Heart left ventricle (tissue), 13 donors: ENCODE data around the gene GRIN2C.

Experiments used
- POLR2A ChIP-seq, 2 donors: fragments of 450-650 bp; IDR thresholded peaks; one replicate each; pipeline ENCODE4 v1.6.1; 2017; ENCODE audit warnings: antibody characterized with exemption in 2 of 2, mild to moderate bottlenecking in 2 of 2, moderate library complexity in 2 of 2
- TF ChIP-seq, protein P1 (sequence below), 12 donors: fragments of 200-600 bp; sonication (generic) in 4 of 12; IDR thresholded peaks; one replicate each; pipeline versions ENCODE4 v1.5.0 to v1.8.0; 2018 to 2022; ENCODE audit warnings: antibody characterized with exemption in 12 of 12, mild to moderate bottlenecking in 5 of 12
- donor health status: ischemic (EF 13 %, LVEDD 7.1; RV severe dilation, severe dysfunction).
- donor health status: DM: no; HTN: yes; CAD: no.
- donor health status: DM: no; HTN: no; CAD: no.
- donor health status: ischemic (EF 25% LVEDD 6.9; RV normal size, moderate dysfunction).
- donor health status: ischemic (EF 25% LVEDD 5.7; RV mildly dilated, moderate dysfunction).
- donor health status: ischemic (EF 35%, LVEDD 5.7; RV mildly dilated, moderate dysfunction).
- donor health status: nonischemic (EF 11% LVEDD 7.7; RV severe dilation, severe dysfunction).
- donor health status: DM: yes; HTN: yes; CAD: no.
- donor health status: PGD.
- donor health status: ischemic (EF 29% LVEDD 5.4; RV normal size, mild dysfunction).
- donor health status: nonischemic (EF 23%, LVEDD 6.1; RV moderate dilation, normal function).

DNA sequence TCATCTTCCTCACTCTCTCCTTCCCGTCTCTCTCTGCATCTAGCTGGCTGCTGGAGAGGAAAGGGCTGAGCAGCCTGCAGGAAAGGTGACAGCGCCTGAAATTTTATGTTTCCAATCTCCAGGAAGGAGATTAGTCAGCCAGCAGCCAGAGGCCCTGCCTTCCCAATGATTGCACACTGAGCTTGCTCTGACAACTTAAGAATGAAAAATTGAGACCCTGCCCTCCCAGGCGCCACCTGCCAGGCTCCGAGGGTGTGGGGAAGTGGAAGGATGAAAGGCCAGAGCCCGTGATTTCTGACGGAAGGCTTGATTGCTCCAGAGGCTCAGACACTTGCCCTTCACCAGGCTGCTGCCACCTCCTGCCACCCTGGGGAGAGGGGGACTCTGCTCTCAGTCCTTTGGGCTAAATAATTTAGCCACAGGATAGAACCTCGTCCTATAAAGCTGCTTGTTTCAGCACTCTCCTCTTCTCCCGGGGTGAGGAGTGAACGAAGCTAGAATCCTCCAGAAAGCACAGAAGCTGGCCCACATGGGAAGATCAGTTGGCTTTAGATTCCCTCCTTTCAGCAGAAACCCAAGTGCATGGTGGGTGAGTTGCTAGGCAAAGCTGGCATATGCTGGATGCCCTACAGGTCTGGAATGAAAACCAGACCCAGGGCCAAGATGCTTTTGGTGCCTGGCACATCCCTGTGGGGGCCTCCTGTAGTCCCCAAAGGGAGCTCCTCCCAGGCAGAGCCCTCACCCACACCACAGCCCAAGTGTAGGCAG, 33.5 kb downstream of the GRIN2C start:
- TF ChIP-seq, protein P1, sequence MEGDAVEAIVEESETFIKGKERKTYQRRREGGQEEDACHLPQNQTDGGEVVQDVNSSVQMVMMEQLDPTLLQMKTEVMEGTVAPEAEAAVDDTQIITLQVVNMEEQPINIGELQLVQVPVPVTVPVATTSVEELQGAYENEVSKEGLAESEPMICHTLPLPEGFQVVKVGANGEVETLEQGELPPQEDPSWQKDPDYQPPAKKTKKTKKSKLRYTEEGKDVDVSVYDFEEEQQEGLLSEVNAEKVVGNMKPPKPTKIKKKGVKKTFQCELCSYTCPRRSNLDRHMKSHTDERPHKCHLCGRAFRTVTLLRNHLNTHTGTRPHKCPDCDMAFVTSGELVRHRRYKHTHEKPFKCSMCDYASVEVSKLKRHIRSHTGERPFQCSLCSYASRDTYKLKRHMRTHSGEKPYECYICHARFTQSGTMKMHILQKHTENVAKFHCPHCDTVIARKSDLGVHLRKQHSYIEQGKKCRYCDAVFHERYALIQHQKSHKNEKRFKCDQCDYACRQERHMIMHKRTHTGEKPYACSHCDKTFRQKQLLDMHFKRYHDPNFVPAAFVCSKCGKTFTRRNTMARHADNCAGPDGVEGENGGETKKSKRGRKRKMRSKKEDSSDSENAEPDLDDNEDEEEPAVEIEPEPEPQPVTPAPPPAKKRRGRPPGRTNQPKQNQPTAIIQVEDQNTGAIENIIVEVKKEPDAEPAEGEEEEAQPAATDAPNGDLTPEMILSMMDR (IDR thresholded peaks at IDR 0.05) = no peak
- TF ChIP-seq POLR2A (IDR thresholded peaks at IDR 0.05) = no peak
